Suprapubic skin (tissue), 4 donors: ENCODE results near the gene RPSA. TPM values are rescaled to one million over a fixed set of nuclear protein-coding genes. Genes with fewer than 3 reads are reported as not detected.

Experiments used
- DNase-seq, 2 donors: peaks; one replicate each; pipeline ENCODE4 v3.0.0-alpha.2; 2019; ENCODE audit warnings: low spot score in 2 of 2
- H3K27ac ChIP-seq: fragments of 200-600 bp; sonication (generic); one replicate; pipeline ENCODE4 v1.5.1; 2019
- H3K27me3 ChIP-seq: fragments of 200-600 bp; sonication (generic); one replicate; pipeline ENCODE4 v1.5.1; 2019
- H3K36me3 ChIP-seq: fragments of 200-600 bp; sonication (generic); one replicate; pipeline ENCODE4 v1.5.1; 2019
- H3K4me1 ChIP-seq: fragments of 200-600 bp; sonication (generic); one replicate; pipeline ENCODE4 v1.5.1; 2019
- H3K4me3 ChIP-seq: fragments of 200-600 bp; sonication (generic); one replicate; pipeline ENCODE4 v1.5.1; 2019; ENCODE audit warnings: mild to moderate bottlenecking
- H3K9me3 ChIP-seq: fragments of 200-600 bp; sonication (generic); one replicate; pipeline ENCODE4 v1.5.1; 2019
- CTCF ChIP-seq, 2 donors: fragments of 200-600 bp in 1 of 2; fragments of 450-650 bp in 1 of 2; sonication (generic) in 1 of 2; IDR thresholded peaks; one replicate each; pipeline ENCODE4 v1.5.1; 2016 to 2019; ENCODE audit warnings: antibody characterized with exemption in 2 of 2, mild to moderate bottlenecking in 1 of 2, moderate library complexity in 1 of 2
- EP300 ChIP-seq: sonication (generic); formaldehyde crosslinking; IDR thresholded peaks from one replicate; pipeline ENCODE4 v1.6.1; 2017; ENCODE audit warnings: antibody characterized with exemption
- POLR2A ChIP-seq, 2 donors: fragments of 450-650 bp; IDR thresholded peaks; one replicate each; pipeline ENCODE4 v1.6.1; 2017; ENCODE audit warnings: antibody characterized with exemption in 2 of 2, mild to moderate bottlenecking in 2 of 2, moderate library complexity in 2 of 2
- POLR2AphosphoS5 ChIP-seq, 3 donors: sonication (generic); formaldehyde crosslinking; IDR thresholded peaks; one replicate each; pipeline ENCODE4 v1.6.1; 2017; ENCODE audit warnings: antibody characterized with exemption in 3 of 3
- WGBS: methylation state at CpG from one replicate; pipeline ENCODE4 v1.1.5; 2018; 5-methylcytosine and 5-hydroxymethylcytosine counted together
- total RNA-seq, 4 donors: library from RNA; depleted of rRNA; stranded (reverse); fragments of >200 nt; gene quantifications; one replicate each; pipeline ENCODE4 v1.1.0, GENCODE V29; 2016

Gene RPSA
- total RNA-seq, 4 donors from 2014 or later, result 758 to 1,526 (median 1,196) TPM

GRCh38 chr3:39381432-39381831 lies 25.1 kb upstream of the RPSA start:
- WGBS, result 77% methylated on average over 3 of the region's 3 CpGs
- TF ChIP-seq POLR2AphosphoS5 (IDR thresholded peaks at IDR 0.05), result no peak
- TF ChIP-seq POLR2A (IDR thresholded peaks at IDR 0.05), result no peak
- no peak for TF ChIP-seq EP300
- TF ChIP-seq CTCF (IDR thresholded peaks at IDR 0.05), result no peak

DNA sequence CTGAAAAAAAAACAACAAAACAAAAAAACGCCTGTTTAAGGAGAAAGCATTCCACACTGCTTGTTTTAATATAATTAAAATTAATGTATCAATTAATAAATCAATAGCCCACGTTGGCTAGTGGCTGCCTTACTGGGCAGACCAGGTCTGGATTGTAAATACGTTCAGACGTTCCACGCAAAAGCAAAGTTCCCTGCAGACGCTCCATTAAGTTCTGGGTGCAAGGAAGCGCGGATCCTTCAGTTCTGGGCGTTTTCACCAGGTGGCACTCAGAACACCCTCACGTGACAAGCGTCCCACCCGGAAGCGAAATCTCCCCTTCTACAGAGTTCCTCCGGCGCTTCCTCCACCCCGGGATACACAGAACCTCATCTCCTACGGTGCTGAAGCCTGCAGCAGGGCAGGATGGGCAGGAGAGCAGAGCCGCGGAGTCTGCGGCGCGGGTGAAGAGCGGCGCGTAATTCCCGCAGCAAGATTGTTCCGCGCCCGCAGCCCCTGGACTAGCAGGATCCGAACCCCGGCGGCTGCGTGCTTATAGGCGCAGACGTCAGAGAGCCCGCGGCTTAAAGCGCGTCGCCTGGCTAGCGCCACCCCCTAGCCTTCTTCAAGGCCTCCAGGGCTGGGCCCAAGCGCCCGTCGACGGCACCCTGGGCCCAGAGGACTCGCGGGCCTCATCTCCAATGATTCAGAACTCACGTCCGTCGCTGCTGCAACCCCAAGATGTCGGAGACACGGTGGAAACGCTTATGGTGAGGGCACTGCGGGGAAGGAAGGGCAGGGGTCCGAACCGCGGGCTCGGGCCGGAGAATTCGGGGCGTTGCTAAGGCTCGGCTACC lies 23.3 kb upstream of the RPSA start, which contains the start of gene SLC25A38:
TSS of gene SLC25A38 (plus strand) at position 326 of the 836 bp plus-strand sequence. CDS start at position 681, 355 bp downstream.
- WGBS, result 1% methylated on average over 29 of the region's 62 CpGs
- peak within 1 kb of the TSS; percentile 88 for H3K4me3 ChIP-seq
- TF ChIP-seq POLR2AphosphoS5 (IDR thresholded peaks at IDR 0.05) (no peak), CTCF (IDR thresholded peaks at IDR 0.05) (peak in 1 of 2 donors; percentile 26), POLR2A (IDR thresholded peaks at IDR 0.05) (peak in 1 of 2 donors; percentile 22), EP300 (no peak)
- H3K9me3 ChIP-seq, result no peaks in the 10 kb centered on the region
- DNase-seq, result peak; percentile 83 to 85
- peaks cover 22% of the 10 kb centered on the region for H3K4me1 ChIP-seq
- H3K36me3 ChIP-seq, result no peaks in the 10 kb centered on the region
- H3K27ac ChIP-seq, result peak within 1 kb of the TSS; percentile 96
- no peaks in the 10 kb centered on the region for H3K27me3 ChIP-seq

More at GRCh38 chr3:39381432-39381831, 25.1 kb upstream of the RPSA start:
- H3K4me3 ChIP-seq, result no peak overlapping the region
- no peak overlapping the region for H3K27ac ChIP-seq
- no peaks in the 10 kb centered on the region for H3K36me3 ChIP-seq
- H3K4me1 ChIP-seq, result peaks cover 22% of the 10 kb centered on the region
- no peak for DNase-seq
- H3K9me3 ChIP-seq, result no peaks in the 10 kb centered on the region
- H3K27me3 ChIP-seq, result no peaks in the 10 kb centered on the region

GRCh38 chr3:39383881-39384664 lies 22.4 kb upstream of the RPSA start:
- no peaks in the 10 kb centered on the region for H3K27me3 ChIP-seq
- WGBS, result 1% methylated on average over 39 of the region's 66 CpGs
- DNase-seq, result peak; percentile 97 to 98

DNA sequence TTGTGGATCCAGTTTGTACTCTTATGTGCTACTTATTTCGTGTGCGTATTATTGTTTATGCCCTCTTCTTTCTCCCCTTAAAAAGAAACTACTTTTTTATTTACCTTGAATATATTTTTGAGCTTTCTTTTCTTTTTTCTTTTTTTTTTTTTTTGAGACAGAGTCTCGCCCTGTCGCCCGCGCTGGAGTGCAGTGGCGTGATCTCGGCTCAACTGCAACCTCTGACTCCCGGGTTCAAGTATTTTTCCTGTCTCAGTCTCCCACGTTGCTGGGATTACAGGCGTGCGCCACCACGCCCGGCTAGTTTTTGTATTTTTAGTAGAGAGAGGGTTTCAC lies 21.9 kb upstream of the RPSA start:
- no peak for DNase-seq

More at GRCh38 chr3:39383881-39384664, 22.4 kb upstream of the RPSA start:
- no peaks in the 10 kb centered on the region for H3K9me3 ChIP-seq
- H3K36me3 ChIP-seq, result no peaks in the 10 kb centered on the region
- H3K4me3 ChIP-seq, result peak overlapping the region; percentile 88
- H3K27ac ChIP-seq, result peak overlapping the region; percentile 96
- H3K4me1 ChIP-seq, result peaks cover 22% of the 10 kb centered on the region
- TF ChIP-seq POLR2A (IDR thresholded peaks at IDR 0.05) (peak in 1 of 2 donors; percentile 66), POLR2AphosphoS5 (IDR thresholded peaks at IDR 0.05) (peak in 1 of 3 donors; percentile 49), EP300 (no peak), CTCF (IDR thresholded peaks at IDR 0.05) (peak in 1 of 2 donors; percentile 41)

More for the DNA sequence above, 21.9 kb upstream of the RPSA start:
- no peak for TF ChIP-seq EP300
- TF ChIP-seq CTCF (IDR thresholded peaks at IDR 0.05), result no peak
- TF ChIP-seq POLR2AphosphoS5 (IDR thresholded peaks at IDR 0.05), result no peak
- TF ChIP-seq POLR2A (IDR thresholded peaks at IDR 0.05), result no peak
- no peaks in the 10 kb centered on the region for H3K9me3 ChIP-seq
- no peaks in the 10 kb centered on the region for H3K36me3 ChIP-seq
- H3K4me3 ChIP-seq, result peak overlapping the region; percentile 88
- H3K27ac ChIP-seq, result peak overlapping the region; percentile 96
- peaks cover 22% of the 10 kb centered on the region for H3K4me1 ChIP-seq
- WGBS, result 67% methylated on average over 14 of the region's 14 CpGs
- H3K27me3 ChIP-seq, result no peaks in the 10 kb centered on the region
